NCI-H2107 (cell line): ENCODE results near the gene LRFN5.
"Not testable (repeated sequence)": the region's sequence is repeated elsewhere in the genome, so short reads cannot be mapped to it uniquely, and the experiment has no call there.

ENCODE experiments used
- DNase-seq: peaks from one replicate; lab custom pipeline; 2025; lab: John Stamatoyannopoulos, UW

The LRFN5 gene

DNA sequence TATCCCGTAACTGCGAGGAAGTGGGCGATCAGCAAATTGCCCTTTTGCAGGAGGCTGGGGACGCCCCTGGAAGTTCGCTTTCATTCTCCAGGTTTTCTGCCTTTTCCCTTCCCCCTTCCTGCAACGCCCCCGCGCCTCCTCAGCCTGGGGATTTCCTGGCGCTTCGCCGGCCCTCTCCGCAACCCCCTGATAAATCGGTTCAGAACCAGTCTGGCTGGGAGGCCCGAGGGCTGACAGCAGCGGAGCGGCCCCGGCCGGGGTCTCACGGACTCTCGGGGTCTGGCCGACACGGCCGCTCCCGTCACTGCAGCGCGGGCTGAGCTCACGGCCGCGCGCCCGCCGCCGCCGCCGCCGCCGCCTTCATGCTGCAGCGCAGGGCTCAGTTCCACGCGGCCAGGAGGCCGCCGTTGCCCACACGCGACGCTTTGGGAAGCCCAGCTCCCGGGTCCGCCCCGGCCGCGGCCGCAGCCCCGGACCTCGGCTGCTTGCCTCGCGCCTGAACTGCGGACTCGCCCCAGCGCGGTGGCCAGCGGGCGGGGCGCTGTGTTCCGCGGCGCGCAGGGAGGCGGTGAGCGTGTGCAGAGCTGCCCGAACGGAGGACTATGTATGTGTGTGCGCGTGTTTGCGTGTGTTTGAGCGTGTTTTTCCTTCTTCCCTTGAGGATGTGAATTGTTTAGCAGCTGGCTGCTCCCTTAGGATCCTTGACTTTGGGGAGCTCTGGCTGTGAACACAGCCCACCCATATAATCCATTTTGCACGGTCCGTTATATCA, at the start of gene LRFN5:
Gene LRFN5, plus strand, starts transcription at position 345 of the 772 bp plus-strand sequence.
- peak; percentile 55 for DNase-seq

DNA sequence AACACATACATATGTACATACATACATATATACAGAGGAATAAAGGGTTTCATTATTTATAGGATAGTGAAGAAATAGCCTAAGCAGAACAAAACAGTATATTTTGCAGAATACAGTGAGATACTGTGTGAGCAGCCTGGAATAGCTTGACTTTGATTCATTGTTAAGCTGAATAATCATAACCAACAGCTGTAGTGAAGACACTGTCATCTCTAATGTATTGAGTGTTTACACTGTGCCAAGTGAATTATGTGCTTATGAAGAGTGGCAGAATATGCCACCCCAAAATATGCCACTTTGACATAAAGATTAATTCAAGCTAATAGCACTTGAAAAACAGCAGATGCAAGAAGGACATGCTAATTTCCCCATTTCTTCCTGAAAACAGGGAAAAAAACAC, 48.2 kb upstream of the LRFN5 start:
- no peak for DNase-seq

DNA sequence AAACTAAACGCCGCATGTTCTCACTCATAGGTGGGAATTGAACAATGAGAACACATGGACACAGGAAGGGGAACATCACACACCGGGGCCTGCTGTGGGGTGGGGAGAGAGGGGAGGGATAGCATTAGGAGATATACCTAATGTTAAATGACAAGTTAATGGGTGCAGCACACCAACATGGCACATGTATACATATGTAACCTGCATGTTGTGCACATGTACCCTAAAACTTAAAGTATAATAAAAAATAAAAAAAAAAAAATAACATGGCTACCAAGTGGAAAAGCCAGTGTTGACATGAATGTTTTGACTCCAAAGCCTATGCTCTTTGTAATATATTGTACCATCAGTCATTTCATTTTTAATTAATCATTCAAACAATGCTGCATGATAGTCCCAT, 39.8 kb upstream of the LRFN5 start:
- DNase-seq = not testable (repeated sequence)

GRCh38 chr14:41568979-41569378, 37.7 kb upstream of the LRFN5 start:
- no peak for DNase-seq

GRCh38 chr14:41570415-41571155, 36.1 kb upstream of the LRFN5 start:
- peak; percentile 87 for DNase-seq

- DNase-seq = no peak
Observed at GRCh38 chr14:41586237-41586636, 20.4 kb upstream of the LRFN5 start.

- no peak for DNase-seq
Observed at GRCh38 chr14:41597647-41598046, 9.0 kb upstream of the LRFN5 start.

DNA sequence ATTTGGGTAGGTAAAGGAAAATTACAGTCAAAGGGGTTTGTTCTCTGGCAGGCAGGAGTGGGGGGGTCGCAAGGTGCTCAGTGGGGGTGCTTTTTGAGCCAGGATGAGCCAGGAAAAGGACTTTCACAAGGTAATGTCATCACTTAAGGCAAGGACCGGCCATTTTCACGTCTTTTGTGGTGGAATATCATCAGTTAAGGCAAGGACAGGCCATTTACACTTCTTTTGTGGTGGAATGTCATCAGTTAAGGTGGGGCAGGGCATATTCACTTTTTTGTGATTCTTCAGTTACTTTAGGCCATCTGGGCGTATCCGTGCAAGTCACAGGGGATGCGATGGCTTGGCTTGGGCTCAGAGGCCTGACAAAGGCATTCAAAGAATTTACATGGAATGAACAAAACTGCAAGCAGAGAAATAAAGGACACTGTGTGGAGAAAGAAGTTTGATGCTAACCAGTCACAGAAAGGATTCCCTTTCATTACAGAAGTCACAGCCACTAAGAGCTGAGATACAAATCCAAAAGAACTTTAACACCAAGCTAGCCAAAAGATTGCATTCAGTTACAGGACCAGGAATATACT, 6.8 kb upstream of the LRFN5 start:
- not testable (repeated sequence) for DNase-seq

DNA sequence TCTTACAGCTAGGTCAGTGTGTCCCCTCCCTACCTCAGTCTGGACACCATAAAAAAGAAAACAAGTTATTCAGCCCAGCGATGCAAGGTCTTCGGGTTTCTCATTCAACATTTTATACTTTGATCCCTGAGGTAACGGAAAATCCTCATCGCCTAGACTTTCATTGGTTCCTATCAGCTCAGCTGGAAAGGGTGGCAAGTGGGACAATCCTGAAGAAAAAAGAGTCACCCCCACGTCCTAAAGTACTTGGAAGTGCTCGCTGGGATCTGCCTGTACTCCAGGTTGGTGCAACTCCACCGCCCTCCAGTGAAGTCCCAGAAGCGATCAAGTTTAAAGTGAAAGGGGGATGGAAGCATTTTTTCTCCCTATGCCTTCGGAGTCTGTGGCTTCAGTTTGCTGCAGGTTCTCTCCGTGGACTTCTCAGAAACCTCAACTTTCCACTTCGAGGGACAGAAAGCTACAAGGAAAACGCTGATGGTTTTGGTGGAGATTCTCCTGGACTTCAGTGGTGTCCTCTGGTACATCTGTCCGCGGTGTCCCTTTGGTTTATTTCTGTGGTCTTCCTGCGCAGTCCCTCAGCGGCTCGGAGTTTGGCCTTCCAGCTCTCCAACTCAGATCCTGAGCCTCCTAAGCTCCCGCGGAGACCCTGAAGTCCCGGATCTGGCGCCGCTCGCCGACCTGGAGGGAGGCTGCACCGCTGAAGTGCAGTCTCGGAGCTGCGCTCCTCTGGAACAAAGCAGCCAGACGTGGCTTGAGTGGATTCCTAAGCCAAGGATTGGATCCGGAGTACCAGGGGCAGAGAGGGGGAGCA, 1.8 kb upstream of the LRFN5 start:
- DNase-seq = peak; percentile 87

DNA sequence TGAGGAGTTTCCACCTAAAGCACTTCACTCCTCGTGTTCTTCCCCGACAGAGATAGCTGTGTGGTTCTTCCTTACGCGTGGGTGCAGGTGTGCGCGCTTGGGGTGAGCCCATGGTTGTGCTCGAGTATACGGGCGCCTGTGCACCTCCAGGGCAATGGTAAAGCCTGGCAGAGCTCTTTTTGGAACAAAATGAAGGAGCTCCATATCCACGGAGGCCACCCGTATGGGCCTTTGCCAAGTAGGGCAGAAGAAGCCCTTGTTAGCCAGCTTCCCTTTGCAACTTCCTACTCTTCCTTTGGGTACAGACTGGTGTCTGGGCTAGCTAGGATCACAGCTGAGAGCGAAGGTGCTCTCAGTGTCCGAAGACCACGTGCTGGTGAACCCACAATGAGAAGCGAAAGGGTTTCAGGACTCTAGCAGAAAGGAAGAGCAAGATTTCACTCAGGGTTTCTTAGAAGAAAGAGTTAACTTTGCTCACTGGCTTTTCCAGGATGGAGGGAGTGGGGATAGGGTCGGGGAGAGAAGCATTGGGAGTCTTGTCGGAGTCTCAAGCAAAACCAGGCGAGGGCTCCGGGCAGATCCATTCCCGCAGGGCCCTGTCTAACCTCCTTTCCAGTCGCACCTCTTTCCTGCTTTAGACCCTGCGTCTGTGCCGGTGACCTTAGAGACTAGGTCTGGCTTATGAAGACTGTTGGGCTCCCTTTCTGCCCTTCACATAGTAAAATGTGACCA, 960 bp upstream of the LRFN5 start:
- DNase-seq = peak; percentile 50

- DNase-seq = no peak
Observed at GRCh38 chr14:41606282-41606531, 469 bp upstream of the LRFN5 start.

GRCh38 chr14:41607304-41607775, 664 bp downstream of the LRFN5 start:
- DNase-seq = no peak

GRCh38 chr14:41607966-41608663, 1.4 kb downstream of the LRFN5 start:
- DNase-seq = peak; percentile 37

GRCh38 chr14:41608681-41609390, 2.2 kb downstream of the LRFN5 start:
- DNase-seq = peak; percentile 28

- DNase-seq = peak; percentile 85
Observed at GRCh38 chr14:41609704-41610183, 3.1 kb downstream of the LRFN5 start.

GRCh38 chr14:41615011-41615595, 8.4 kb downstream of the LRFN5 start:
- no peak for DNase-seq

DNA sequence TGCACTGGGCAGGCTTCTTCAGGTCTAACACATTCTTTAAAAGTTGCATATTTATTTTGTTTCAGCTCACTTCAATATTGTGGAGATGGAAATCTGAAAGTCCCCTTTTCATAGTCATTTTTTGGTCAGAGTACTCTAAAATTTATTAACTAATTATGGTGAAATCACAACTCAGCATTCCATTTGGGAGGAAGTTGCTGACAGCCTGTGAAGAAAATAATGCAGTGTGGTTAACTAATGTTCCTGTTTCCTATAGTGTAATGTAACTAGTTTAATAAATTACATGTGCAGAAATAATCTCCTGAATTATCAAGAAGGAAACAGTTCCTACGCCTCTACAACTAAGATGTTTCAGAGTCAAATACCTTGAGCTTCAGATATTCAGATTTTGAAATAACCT, 17.1 kb downstream of the LRFN5 start:
- no peak for DNase-seq

GRCh38 chr14:41629876-41630275, 23.2 kb downstream of the LRFN5 start:
- no peak for DNase-seq

- DNase-seq = no peak
Observed at GRCh38 chr14:41634286-41634685, 27.6 kb downstream of the LRFN5 start.
